Measurements from ENCODE around the gene RELT. TPM values are rescaled to one million over a fixed set of nuclear protein-coding genes. Genes with fewer than 3 reads are reported as not detected.

The RELT gene, protein sequence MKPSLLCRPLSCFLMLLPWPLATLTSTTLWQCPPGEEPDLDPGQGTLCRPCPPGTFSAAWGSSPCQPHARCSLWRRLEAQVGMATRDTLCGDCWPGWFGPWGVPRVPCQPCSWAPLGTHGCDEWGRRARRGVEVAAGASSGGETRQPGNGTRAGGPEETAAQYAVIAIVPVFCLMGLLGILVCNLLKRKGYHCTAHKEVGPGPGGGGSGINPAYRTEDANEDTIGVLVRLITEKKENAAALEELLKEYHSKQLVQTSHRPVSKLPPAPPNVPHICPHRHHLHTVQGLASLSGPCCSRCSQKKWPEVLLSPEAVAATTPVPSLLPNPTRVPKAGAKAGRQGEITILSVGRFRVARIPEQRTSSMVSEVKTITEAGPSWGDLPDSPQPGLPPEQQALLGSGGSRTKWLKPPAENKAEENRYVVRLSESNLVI
- 1 to 10 TPM; 2.3 to 4.0 (median 3.2) TPM for polyA plus RNA-seq (ENCODE audit: insufficient read length in 10 of 10)
- long read RNA-seq, donor 1, partial matches to known transcripts = 0 of 2 reads
- long read RNA-seq, donor 1, other reads (novel, unspliced or antisense) = 0 of 2 reads
- long read RNA-seq, donor 2 = 0 reads
- long read RNA-seq, donor 3 = 0 reads
- long read RNA-seq, donor 4 = 0 reads
- long read RNA-seq, donor 5 = 0 reads
- long read RNA-seq, donor 6, partial matches to known transcripts = 0 of 1 reads
- long read RNA-seq, donor 6, other reads (novel, unspliced or antisense) = 0 of 1 reads
- long read RNA-seq, donor 7, partial matches to known transcripts = 0 of 2 reads
- long read RNA-seq, donor 7, other reads (novel, unspliced or antisense) = 0 of 2 reads
- long read RNA-seq, donor 8 = 0 reads
- long read RNA-seq, donor 9 = 0 reads

DNA sequence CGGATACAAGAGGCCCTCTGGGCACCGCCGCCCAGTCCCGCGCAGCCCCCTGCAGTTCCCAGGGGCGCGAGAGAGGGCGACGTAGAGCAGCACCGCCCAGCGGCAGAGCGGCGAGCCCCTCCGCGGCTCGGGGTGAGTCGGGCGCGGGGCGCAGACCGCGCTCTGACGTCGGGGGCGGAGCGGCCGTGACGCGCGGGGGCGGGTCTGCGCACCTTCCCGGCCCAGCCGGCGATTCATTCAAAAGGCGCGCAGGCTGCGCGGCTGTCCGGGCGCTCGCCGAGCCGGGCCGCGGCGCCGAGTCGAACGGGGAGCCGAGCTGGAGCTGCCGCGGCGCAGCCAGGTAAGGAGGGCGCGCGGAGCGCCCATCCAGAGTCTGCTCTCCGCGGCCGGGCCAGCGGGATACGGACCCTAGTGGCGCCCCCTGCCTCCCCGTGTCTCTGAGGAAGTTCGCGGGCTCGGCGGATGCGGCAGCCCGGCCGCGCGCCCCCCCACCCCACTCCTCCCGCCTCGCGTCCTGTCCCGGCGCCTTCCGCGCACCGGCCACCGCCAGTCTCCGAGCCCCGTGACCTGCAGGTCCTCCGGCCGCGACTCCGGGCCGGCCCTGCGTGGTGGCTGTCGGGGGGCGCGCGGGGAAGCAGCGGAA is at the start of gene RELT:
Gene RELT, plus strand, starts transcription at position 240 of the 643 bp plus-strand sequence. CDS start 12,738 bp downstream, outside the sequence.
- peak; percentile 90 to 96 (median 93) for DNase-seq

DNA sequence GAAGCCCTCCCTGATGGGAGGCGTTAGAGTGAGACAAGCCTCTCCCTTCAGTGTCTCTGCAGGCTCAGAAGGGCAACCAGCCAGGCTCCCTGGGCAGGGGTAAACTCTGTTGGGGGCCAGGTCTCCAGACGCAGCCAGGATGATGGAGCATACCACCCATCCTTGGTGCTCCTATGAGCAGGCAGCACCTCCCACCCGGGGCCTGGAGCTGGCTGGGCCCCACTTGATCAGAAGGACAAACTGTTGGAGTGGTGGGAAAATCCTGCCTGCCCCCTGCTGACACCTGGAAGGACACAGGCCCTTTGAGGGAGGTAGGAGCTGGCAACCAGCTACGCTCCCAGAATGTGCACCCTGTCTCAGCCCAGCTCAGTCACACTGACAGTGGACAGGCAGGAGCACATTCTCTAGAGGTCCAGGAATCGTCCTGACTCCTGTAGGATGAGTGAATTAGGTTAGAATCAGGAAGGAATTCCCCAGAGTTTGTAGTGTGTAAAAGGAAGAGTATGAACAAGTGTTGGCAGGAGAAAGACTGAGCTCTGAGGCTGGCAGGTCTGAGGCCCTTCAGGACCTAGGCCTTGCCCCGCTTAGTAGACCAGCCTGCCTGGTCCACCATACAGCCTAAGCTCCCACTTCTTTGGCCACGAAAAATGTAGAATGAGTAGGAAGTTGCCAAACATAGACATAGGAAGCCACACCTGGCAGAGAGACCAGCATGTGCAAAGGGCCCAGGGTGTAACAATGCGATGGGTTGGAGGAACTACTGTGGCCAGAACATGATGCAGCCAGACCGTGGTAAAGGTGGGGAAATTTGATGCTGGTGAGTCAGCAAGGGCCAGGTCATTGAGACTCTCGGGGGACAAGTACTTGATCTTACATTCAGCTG is 49.0 kb upstream of the RELT start:
- no peak for DNase-seq

DNA sequence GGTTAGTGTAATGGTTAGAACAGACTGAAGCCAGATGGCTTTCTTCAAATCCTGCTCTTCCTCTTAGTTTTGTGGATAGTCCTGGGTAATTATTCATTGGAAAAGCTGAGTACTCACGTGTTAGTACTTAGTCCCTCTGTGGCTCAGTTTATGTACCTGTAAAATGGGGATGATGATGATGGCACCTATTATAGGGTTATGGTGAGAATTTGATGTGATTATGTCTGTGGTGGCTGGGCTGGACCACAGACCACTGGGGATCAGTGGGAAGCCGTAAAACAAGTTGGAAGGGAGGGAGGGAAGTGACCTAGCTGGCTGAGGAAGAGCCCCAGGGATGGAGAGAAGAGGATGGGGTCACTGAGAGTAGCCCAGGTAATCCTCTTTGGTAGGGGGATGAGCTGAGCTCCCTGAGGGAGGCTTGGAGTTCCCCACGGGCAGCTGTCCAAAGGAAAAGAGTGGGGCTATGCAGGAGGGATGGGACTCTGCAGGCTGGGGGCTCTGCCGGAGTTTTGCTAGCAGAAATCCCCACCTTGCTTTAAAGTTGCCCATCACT is 48.3 kb upstream of the RELT start:
- no peak for DNase-seq

DNA sequence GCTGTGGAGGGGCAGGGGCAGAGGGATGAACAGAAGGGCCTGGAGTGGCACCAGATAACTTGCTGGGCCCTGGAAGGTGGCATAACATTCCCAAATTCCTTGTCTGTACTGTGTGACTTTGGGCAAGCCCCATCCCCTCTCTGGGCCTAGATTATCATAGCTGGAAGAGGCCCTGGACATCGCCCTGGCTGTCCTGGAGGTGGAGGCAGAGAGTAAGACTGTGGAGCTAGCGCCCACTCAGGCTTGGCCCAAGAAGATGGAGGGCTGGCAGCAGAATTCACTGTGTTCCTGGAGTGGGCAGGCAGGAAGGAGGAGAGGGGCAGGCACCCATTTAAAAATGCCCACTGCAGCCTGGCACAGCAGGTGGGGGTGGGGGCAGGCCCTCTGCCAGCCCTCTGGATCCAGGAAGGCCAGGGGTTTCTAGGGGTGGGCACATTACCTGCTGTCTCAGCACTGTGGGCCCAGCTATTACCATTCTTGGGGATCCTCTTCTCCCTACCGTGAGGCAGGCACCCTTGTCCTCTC is 45.6 kb upstream of the RELT start:
- no peak for DNase-seq

DNA sequence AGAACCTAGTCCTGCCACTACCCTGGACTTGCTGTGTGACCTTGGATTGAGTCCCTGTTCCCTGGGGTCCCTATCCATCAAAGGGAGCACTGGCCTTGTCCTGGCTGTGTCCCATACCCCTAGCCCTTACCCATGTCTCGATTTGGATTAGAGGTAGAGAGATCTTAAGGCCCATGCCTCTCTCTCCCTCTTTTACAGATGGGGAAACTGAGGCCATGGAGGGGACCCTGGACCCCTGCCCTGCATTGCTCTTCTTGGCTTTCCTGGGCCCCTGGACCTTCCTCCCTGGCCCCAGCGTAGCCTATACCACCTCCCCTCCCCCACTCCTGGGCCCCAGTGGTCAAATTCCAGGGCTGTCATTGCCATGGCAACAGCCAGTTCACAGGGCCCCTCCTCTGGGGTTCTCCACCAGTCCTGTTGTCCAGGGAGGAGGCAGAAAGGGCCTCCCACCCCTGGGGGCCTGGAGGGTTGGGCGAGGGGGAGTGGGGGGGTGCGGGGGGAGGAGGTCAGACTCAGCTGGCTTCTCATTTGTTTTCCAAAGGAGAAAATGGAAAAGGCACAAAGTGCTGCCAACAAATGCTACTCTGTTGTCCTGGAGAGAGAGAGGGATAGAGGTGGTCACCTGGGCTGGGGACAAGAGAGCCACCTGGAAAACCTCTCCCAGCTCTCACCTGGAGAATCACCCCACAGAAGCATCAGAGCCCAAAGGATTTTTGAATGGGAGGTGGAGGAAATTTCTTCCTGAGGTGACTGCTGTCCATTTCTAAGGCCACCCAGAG is 44.9 kb upstream of the RELT start:
- peak in 1 of 3 donors; percentile 52 for DNase-seq

DNA sequence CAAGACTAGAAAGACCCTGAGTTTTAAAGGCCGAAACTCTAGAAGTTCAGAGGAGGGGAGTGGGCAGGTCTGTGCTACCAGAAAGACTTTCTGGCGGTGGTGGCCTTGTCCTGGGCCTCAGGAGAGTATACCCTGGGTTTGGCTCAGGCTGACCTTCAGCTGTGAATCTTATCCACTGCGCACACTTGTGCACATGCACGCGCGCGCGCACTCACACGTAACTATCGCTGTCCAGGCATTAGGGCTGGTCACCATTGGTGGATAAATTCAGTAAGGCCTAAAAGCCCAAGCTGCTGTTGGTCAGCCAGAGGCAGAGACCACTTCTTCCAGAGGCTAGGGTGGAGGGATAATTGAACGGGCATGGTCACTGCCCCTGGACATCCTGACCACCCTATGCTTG is 43.0 kb upstream of the RELT start:
- DNase-seq = no peak

DNA sequence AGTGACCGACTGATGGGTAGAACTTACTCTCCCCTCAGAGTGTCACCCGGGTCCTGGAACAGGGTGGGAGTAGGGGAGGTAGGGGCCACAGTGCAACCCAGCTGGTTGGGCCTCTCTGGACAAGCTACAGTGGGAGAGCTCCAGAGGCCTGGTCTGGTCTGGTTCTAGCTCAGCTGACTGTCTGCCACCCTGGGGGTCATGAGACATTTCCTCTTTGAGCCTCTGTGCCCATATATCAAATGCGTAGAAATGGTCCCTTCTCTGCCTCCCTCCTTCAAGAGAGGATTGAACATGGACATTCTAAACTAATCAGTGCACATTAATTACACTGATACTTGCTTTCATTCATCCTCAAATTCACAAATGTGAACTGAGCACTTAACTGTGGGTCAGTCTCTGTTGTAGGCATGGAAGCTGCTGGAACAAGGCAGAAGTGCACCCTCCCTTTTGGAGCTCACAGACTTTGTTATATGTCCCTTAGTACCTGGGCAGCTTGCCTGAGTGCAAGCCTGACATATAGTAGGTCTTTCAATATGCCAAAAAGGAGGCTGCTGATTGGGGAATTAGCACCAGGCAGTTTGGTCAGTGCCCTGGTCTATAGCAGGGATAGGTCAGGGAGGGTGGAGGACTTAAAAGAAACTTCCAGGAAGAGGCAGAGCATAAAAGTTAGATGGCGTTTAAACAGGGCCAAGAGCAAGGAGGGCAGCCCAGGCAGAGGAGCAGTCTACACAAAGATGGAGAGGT is 42.4 kb upstream of the RELT start:
- no peak for DNase-seq

DNA sequence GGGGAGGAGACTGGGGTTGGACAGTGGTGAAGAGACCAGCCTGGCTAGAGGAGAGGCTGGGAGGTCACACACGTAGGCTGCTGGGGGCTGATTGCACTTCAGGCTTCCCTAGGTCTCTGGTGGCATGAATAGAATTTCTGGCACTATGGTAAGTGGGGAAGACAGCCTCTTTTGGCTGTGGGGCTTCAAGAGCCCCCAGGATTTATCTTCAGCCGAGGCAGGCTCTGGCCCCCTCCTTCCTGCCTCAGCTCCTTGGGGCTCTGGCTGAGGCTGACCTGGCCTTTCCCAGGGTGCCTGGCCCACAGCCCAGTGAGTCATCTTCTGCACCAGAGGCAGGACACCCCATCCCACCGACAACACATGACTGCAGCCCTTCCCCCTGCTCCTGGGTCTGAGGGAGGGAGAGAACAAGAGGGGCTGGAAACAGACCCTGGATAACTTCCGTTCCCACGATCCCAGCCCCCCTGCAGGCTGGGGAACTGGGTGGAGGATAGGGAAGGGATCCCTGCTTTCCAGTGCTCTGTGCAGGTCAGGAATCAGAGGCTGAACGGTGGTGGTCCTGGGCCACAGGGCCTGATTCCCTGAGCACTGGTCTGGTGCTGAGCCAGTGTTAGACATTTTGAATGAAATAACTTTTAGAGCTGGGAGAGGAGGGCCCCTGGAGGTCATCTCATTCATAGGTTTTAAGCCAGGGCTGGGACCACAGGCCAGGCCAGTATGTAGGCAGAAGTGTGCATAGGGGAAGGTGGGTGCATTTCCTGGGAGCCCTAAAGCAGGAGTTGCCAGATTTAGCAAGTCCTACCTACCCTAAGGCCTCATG is 41.6 kb upstream of the RELT start:
- peak; percentile 76 to 92 (median 80) for DNase-seq

DNA sequence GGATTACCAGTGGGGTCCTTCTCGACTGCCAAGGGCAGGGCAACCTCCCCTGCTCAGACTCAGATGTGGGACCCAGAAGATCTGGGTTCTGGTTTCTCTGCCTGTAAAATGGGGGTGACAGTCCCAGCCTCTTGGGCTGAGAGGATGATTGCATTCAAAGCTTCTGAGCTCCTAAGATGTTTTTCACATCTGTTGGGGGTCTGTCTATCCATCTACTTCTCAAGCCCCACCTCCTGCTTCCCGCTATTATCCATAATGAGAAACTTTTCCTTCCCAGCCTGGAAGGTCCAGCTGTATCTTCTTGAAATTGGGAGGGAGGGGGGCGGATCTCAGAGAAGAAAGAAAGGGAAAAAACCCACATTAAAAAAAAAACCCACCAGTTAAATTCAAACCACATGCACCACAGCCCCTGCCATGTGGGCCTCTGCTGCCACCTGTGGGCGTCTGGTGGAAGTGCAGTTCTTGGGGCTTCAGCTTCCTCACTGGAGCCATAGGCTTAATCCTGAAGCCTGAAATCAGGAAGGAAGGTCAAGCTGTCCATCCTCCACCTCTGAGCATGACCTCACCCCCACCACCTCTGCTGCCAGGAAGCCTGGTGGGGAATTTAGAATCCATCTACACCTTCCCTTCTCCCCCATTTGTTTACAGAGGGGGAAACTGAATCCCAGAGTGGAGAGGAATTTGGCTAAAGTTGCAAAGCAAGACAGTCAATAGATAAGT is 40.8 kb upstream of the RELT start:
- DNase-seq = peak; percentile 89 to 96 (median 92)

DNA sequence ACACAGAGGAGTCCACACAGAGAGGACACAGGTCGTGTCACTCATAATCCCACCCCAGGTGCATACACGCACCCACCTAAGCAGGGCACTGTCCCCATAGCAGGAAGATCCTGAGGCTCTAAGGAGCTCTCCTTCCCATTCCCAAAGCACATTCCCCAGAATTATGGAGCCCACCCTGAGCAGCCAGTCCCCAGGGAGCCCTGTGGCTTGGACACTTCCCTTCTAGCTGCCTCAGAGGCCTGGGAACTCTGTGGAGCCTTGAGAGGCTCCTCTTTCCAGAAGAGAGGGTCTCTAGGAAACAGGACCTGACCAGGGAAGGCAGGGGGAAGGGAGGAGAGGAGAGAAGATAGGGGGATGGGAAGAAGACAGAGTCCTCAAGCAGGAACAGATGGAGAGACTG is 38.4 kb upstream of the RELT start:
- DNase-seq = no peak

DNA sequence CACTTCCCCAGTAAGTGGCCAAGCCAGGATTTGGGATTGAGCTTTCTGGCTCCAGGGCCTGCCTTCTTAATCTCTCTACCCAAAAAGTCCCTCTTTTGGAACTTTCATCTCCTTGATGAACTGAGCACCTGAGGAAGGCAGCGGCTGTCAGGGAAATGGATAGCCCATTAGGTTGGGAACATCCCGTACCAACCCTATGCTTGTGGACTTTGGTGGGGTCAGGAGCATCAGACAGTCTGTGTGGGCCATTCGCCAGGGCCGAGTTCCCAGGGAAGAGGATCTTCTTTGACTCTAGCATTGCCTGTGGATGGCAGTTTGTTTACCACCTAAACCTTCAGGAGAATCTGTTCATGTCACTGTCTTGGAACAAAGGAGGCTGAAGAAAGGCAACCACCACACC is 37.9 kb upstream of the RELT start:
- no peak for DNase-seq

DNA sequence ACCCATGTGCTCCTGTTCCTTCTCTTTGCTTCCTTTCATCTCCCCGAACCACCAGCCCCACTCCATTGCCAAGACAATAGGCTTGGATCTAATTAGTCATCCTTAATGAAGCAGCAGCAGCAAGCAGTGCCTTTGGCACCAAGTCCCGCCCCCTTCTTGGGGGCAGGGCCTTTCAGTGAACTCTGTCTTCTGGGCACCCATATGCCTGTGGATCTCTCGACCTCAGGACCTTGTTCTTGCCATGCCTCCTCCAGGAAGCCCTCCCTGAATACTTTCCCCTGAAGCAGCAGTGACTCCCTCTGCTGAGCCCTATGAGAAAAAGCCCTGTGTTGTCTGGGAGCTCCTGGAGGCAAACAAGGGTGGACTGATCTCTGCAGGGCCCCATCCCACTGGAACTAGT is 36.0 kb upstream of the RELT start:
- DNase-seq = no peak

DNA sequence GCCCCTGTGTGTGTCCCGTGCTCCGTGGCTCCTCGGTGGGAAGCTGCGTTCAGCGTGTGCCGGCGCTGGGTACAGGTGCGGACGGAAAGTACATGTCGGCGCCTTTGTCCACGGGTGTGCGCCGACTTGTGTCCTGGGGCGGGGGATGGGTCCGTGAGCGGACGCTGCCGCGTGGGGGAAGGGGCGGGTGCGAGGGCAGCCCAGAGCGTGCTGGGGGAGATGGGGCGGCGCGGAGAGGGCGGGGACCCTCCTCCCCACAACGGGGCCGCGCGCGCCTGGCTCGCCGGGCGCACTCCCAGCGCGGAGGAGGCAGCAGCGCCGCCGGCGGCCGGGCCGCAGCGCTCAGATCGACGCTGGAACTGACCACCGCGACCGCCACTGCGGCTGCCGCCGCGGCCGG is 33.6 kb upstream of the RELT start:
- DNase-seq = peak in 1 of 3 donors; percentile 57

DNA sequence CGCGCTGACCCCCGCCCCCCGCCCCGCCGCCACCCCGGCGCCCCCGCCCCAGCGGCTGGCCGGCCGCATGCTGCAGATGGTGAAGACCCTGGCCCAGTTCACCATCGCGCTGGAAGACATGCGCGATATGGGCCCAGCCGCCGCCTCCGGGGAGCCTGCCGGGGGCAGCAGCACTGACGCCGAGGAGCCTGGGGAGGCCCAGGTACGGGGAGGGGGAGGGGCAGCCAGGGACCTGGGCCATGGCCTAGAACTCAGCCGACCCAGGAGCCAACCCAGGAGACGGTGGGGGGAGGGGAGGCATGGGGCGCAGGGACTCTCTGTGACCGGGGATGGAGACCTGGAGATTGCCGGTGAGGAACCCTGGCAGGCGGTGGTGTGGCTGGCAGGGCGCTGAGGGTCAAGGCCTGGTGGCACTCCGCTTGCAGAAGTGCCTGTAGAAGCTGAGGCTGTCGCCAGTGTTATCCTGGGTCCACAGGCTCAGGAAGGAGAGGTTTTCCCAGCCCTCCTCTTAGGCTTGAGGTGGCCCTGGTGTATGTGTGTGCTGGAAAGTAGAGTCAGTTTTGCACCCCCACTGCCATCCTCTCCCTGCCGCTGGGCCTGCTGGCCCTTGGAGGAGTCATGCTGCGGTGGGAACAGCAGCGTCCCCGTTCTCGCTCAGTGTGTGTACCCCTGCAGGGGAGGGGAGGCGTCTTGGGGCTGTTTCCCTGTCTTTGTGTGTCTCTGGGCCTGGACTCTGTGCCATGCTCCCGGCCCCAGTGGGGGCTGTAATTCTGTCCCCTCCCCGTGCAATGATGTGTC is 32.9 kb upstream of the RELT start:
- no peak for DNase-seq

DNA sequence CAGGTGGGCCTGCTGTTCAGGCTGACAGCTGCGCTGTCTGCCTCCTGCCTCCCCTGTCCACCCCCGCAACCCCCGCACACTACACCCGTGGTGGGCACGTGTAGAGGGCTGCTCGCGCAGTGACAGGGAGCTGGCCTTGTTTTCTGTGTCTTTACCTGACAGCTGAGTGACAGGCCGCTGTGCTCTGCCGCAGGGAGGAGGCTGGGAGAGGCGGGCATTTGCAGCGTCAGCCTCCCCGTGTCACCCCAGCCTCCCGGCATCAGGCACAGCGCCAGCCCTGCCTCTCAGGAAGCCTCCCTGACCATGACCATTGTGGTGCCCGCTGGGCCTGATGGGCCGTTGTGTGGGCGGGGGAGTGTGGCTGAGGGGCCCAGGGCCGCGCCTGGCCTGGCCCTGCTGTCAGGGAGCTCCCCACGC is 32.0 kb upstream of the RELT start:
- DNase-seq = no peak

DNA sequence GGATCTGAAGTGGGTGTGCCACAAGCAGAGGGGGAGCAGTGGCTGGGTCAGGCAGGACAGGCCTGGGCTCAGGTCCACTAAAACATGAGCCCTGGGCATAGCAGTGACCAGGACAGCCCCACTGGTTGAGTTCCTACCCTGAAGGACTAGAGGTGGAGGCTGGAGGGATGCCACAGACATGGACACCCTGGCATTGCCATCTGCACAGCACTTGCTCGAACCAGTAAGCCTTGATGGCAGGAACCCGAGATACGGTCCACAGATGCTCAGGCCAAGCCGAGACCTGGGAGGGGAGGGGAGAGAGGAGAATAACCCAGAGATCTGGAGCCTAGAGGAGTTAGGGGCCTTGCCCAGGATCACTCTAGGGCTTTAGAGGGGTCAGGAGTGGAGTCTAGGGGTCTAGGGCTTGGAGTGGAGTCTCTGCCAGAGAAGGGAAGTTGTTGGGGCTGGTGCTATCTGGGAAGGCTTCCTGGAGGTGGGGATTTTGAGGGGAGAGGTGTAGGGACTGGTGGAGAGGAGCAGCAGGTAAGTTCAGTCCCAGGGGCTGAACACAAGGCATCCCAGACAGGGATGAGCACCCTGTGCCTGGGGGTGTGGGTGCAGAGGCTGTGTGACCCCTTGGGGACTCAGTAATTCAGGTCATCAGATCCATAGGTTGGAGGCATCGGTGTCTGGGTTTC is 30.6 kb upstream of the RELT start:
- DNase-seq = no peak
